DMS114 treated with DMSO at 0.1 percent for 48 hours (cell line): ENCODE measurements around the gene HAS3.
"Not testable (repeated sequence)": the region's sequence is repeated elsewhere in the genome, so short reads cannot be mapped to it uniquely, and the experiment has no call there.

Experiments
- DNase-seq: peaks from one replicate; lab custom pipeline; 2025; ENCODE audit not compliant: unreplicated experiment; lab: John Stamatoyannopoulos, UW

HAS3 gene

GRCh38 chr16:69105501-69106361 is at the start of gene HAS3:
Gene HAS3 (plus strand): TSS chr16:69105653. CDS start chr16:69109396, 3,743 bp downstream.
- DNase-seq = peak; percentile 54

GRCh38 chr16:69055980-69056379 is 49.5 kb upstream of the HAS3 start:
- DNase-seq = no peak

- no peak for DNase-seq
These were observed 49.0 kb upstream of the HAS3 start for GRCh38 chr16:69056421-69056820.

- no peak for DNase-seq
These were observed 47.8 kb upstream of the HAS3 start for GRCh38 chr16:69057400-69058378.

GRCh38 chr16:69063491-69063890 is 42.0 kb upstream of the HAS3 start:
- not testable (repeated sequence) for DNase-seq

- DNase-seq = no peak
These were observed 41.2 kb upstream of the HAS3 start for GRCh38 chr16:69064124-69064763.

- no peak for DNase-seq
These were observed 40.6 kb upstream of the HAS3 start for GRCh38 chr16:69064764-69065313.

GRCh38 chr16:69069504-69069903 is 35.9 kb upstream of the HAS3 start:
- DNase-seq = no peak

GRCh38 chr16:69071036-69071435 is 34.4 kb upstream of the HAS3 start:
- DNase-seq = no peak

- no peak for DNase-seq
These were observed 32.8 kb upstream of the HAS3 start for GRCh38 chr16:69072640-69072974.

- no peak for DNase-seq
These were observed 32.2 kb upstream of the HAS3 start for GRCh38 chr16:69073181-69073702.

- DNase-seq = no peak
These were observed 28.2 kb upstream of the HAS3 start for GRCh38 chr16:69077251-69077650.

- DNase-seq = no peak
These were observed 27.4 kb upstream of the HAS3 start for GRCh38 chr16:69078073-69078472.

GRCh38 chr16:69079697-69080096 is 25.8 kb upstream of the HAS3 start:
- DNase-seq = no peak

- no peak for DNase-seq
These were observed 22.0 kb upstream of the HAS3 start for GRCh38 chr16:69083306-69083941.

GRCh38 chr16:69084289-69084688 is 21.2 kb upstream of the HAS3 start:
- no peak for DNase-seq

GRCh38 chr16:69085032-69085695 is 20.3 kb upstream of the HAS3 start:
- DNase-seq = no peak

GRCh38 chr16:69087161-69087581 is 18.3 kb upstream of the HAS3 start:
- no peak for DNase-seq

GRCh38 chr16:69088684-69089083 is 16.8 kb upstream of the HAS3 start:
- no peak for DNase-seq
